Esophagus muscularis mucosa (tissue), 4 donors: ENCODE results near the gene BRPF1. TPM values are rescaled to one million over a fixed set of nuclear protein-coding genes. Genes with fewer than 3 reads are reported as not detected.

ENCODE experiments used
- DNase-seq: peaks from one replicate; pipeline ENCODE4 v3.0.0-alpha.2; 2017; ENCODE audit errors: extremely low spot score
- H3K27ac ChIP-seq, 4 donors: fragments of 200-600 bp; sonication (generic); replicated peaks in 1 of 4; 1 replicate in 3 of 4; 2 replicates in 1 of 4; pipeline ENCODE4 v1.5.1; 2016 to 2019; ENCODE audit warnings: mild to moderate bottlenecking in 1 of 4
- H3K27me3 ChIP-seq, 4 donors: fragments of 200-600 bp; sonication (generic); one replicate each; pipeline versions ENCODE4 v1.5.1 to v1.6.0; 2016 to 2019
- H3K36me3 ChIP-seq, 4 donors: fragments of 200-600 bp; sonication (generic); one replicate each; pipeline ENCODE4 v1.5.1; 2016 to 2019
- H3K4me1 ChIP-seq, 4 donors: fragments of 200-600 bp; sonication (generic); one replicate each; pipeline ENCODE4 v1.5.1; 2016 to 2019
- H3K4me3 ChIP-seq, 4 donors: fragments of 200-600 bp; sonication (generic); 1 replicate in 2 of 4; 2 replicates in 2 of 4; pipeline ENCODE4 v1.5.1; 2016 to 2019; ENCODE audit warnings: mild to moderate bottlenecking in 4 of 4, moderate library complexity in 1 of 4
- H3K9me3 ChIP-seq, 4 donors: fragments of 200-600 bp; sonication (generic); 1 replicate in 3 of 4; 2 replicates in 1 of 4; pipeline ENCODE4 v1.5.1; 2016 to 2019
- CTCF ChIP-seq, 3 experiments: fragments of 200-600 bp in 2 of 3; fragments of 450-650 bp in 1 of 3; sonication (generic) in 2 of 3; IDR thresholded peaks; one replicate each; pipeline ENCODE4 v1.5.1; 2017 to 2019; ENCODE audit warnings: antibody characterized with exemption in 3 of 3, mild to moderate bottlenecking in 2 of 3, moderate library complexity in 1 of 3
- EP300 ChIP-seq: sonication (generic); formaldehyde crosslinking; IDR thresholded peaks from one replicate; pipeline ENCODE4 v1.6.1; 2017; ENCODE audit warnings: antibody characterized with exemption
- POLR2A ChIP-seq: fragments of 450-650 bp; IDR thresholded peaks from one replicate; pipeline ENCODE4 v1.6.1; 2017; ENCODE audit warnings: antibody characterized with exemption, moderate library complexity, mild to moderate bottlenecking, low read depth
- POLR2AphosphoS5 ChIP-seq, 2 donors: sonication (generic); formaldehyde crosslinking; IDR thresholded peaks; one replicate each; pipeline ENCODE4 v1.6.1; 2017; ENCODE audit warnings: antibody characterized with exemption in 2 of 2
- WGBS: methylation state at CpG from one replicate; pipeline ENCODE4 v1.1.5; 2018; 5-methylcytosine and 5-hydroxymethylcytosine counted together
- intact Hi-C: fragments of 100-400 bp; cut with DNase I; formaldehyde crosslinking; loops from one replicate; pipeline ENCODE4 v1.15.1; 2023
- total RNA-seq, 4 donors: library from RNA; depleted of rRNA; stranded (reverse); fragments of >200 nt; gene quantifications; one replicate each; pipeline versions ENCODE4 v1.1.0 to v1.2.1, GENCODE V29; 2016

BRPF1 gene
- total RNA-seq: 10 to 100 TPM; 16.2 to 23.3 (median 21.1) TPM

GRCh38 chr3:9731206-9732079 is at the start of gene BRPF1:
Gene BRPF1, plus strand, starts transcription at chr3:9731735. Its CDS starts 2,406 bp downstream, at chr3:9734141.
- peaks cover 16 to 52% (median 40%) of the 10 kb centered on the region in 4 donors for H3K4me1 ChIP-seq
- 0% methylated on average over 16 of the region's 88 CpGs for WGBS
- H3K36me3 ChIP-seq: peaks cover 12 to 28% (median 24%) of the 10 kb centered on the region in 4 donors
- DNase-seq: peak; percentile 100
- peak in 1 of 3 experiments; percentile 30 for TF ChIP-seq CTCF (IDR thresholded peaks at IDR 0.05)
- TF ChIP-seq POLR2AphosphoS5 (IDR thresholded peaks at IDR 0.05): peak; percentile 73 to 80
- no peak for TF ChIP-seq POLR2A
- H3K27ac ChIP-seq: peak within 1 kb of the TSS; percentile 89 to 98 (median 97)
- no peaks in the 10 kb centered on the region for H3K9me3 ChIP-seq
- H3K27me3 ChIP-seq: no peaks in the 10 kb centered on the region
- peak within 1 kb of the TSS; percentile 71 to 100 (median 90) for H3K4me3 ChIP-seq
- intact Hi-C loops: loop anchor here (2.0 kb wide), 1 partner anchor 17 kb away; the partner anchor contains the start of gene OGG1

- DNase-seq: no peak
- peaks cover 93 to 100% (median 100%) of the 10 kb centered on the region in 4 donors for H3K36me3 ChIP-seq
Observed at GRCh38 chr3:9682096-9682495, 49.4 kb upstream of the BRPF1 start.

GRCh38 chr3:9683426-9683825 is 48.1 kb upstream of the BRPF1 start:
- intact Hi-C loops: no loop called here
- H3K36me3 ChIP-seq: peaks cover 93 to 100% (median 100%) of the 10 kb centered on the region in 4 donors
- 86% methylated on average over 2 of the region's 3 CpGs for WGBS

More at GRCh38 chr3:9682096-9682495, 49.4 kb upstream of the BRPF1 start:
- peaks cover 0 to 13% (median 0%) of the 10 kb centered on the region in 4 donors for H3K4me1 ChIP-seq
- no peak overlapping the region for H3K4me3 ChIP-seq
- H3K27ac ChIP-seq: no peak overlapping the region
- 100% methylated on average over 5 of the region's 6 CpGs for WGBS
- H3K9me3 ChIP-seq: no peaks in the 10 kb centered on the region
- TF ChIP-seq CTCF (IDR thresholded peaks at IDR 0.05) (no peak), POLR2AphosphoS5 (IDR thresholded peaks at IDR 0.05) (no peak), EP300 (no peak), POLR2A (no peak)
- intact Hi-C loops: no loop called here
- H3K27me3 ChIP-seq: no peaks in the 10 kb centered on the region

GRCh38 chr3:9685216-9686049 is 46.1 kb upstream of the BRPF1 start:
- H3K9me3 ChIP-seq: no peaks in the 10 kb centered on the region
- intact Hi-C loops: no loop called here
- H3K4me3 ChIP-seq: no peak overlapping the region
- 92% methylated on average over 18 of the region's 18 CpGs for WGBS
- H3K4me1 ChIP-seq: no peaks in the 10 kb centered on the region
- no peaks in the 10 kb centered on the region for H3K27me3 ChIP-seq
- peaks cover 94 to 100% (median 100%) of the 10 kb centered on the region in 4 donors for H3K36me3 ChIP-seq
- no peak for DNase-seq
- TF ChIP-seq POLR2A: no peak
- TF ChIP-seq EP300: no peak
- no peak for TF ChIP-seq POLR2AphosphoS5 (IDR thresholded peaks at IDR 0.05)
- TF ChIP-seq CTCF (IDR thresholded peaks at IDR 0.05): no peak
- no peak overlapping the region for H3K27ac ChIP-seq

More at GRCh38 chr3:9683426-9683825, 48.1 kb upstream of the BRPF1 start:
- no peak for TF ChIP-seq POLR2AphosphoS5 (IDR thresholded peaks at IDR 0.05)
- TF ChIP-seq POLR2A: no peak
- TF ChIP-seq EP300: no peak
- TF ChIP-seq CTCF (IDR thresholded peaks at IDR 0.05): no peak
- H3K27me3 ChIP-seq: no peaks in the 10 kb centered on the region
- no peak overlapping the region for H3K27ac ChIP-seq
- no peak for DNase-seq
- peaks cover 0 to 3% (median 0%) of the 10 kb centered on the region in 4 donors for H3K4me1 ChIP-seq
- no peaks in the 10 kb centered on the region for H3K9me3 ChIP-seq
- no peak overlapping the region for H3K4me3 ChIP-seq
